ENCODE measurements around the gene CDC42BPB.

CDC42BPB gene

DNA sequence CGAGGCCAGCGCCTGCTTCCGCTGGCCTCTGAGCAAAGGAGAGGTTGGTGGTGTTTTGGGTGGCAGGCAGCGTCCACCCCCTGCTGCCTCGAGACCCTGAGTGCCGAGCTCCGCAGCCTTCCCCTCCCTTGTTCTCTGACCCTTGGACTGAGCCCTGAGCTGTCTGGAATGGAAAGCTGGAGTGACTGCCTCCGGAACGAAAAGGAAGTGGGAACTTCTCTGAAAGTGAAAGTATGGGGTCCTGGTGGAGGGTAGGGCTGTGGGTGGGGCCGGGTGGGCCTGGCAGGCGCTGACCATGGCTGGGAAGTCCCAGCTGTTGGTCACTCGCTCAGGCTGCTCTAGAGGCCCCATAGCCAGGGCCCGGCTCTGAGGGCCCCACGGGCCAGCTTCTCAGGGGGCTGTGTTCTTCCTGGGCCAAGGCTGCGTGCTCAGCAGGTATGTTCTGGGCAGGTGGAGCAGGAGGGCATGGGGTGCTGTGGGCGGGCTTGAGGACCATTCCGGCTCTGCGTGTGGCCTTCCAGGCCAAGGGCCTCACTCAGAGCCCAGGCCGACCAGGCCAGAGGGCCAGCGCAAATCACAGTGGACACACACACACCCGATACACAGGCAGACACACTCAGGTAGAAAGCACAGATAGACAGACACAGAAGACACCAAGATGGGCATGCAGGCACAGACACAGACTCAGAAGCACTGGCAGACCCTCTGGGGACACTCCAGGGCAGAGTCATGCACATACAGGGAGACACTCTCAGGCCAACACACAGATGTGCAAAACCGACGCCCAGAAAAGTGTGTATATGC is 37.3 kb upstream of the CDC42BPB start, which contains the start of gene EXOC3L4:
TSS of gene EXOC3L4 (plus strand) at position 320 of the 804 bp plus-strand sequence. CDS start 5,495 bp downstream, outside the sequence.
- H3K36me3 ChIP-seq, result no peaks in the 10 kb centered on the region
- H3K27me3 ChIP-seq, result no peaks in the 10 kb centered on the region
- TF ChIP-seq, protein P1, sequence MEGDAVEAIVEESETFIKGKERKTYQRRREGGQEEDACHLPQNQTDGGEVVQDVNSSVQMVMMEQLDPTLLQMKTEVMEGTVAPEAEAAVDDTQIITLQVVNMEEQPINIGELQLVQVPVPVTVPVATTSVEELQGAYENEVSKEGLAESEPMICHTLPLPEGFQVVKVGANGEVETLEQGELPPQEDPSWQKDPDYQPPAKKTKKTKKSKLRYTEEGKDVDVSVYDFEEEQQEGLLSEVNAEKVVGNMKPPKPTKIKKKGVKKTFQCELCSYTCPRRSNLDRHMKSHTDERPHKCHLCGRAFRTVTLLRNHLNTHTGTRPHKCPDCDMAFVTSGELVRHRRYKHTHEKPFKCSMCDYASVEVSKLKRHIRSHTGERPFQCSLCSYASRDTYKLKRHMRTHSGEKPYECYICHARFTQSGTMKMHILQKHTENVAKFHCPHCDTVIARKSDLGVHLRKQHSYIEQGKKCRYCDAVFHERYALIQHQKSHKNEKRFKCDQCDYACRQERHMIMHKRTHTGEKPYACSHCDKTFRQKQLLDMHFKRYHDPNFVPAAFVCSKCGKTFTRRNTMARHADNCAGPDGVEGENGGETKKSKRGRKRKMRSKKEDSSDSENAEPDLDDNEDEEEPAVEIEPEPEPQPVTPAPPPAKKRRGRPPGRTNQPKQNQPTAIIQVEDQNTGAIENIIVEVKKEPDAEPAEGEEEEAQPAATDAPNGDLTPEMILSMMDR (IDR thresholded peaks at IDR 0.05; ENCODE audit: low read depth, low read length), result no peak
- DNase-seq, result no peak
- H3K9me3 ChIP-seq, result no peaks in the 10 kb centered on the region
- H3K4me3 ChIP-seq (ENCODE audit: low read depth, low read length), result no peak within 1 kb of the TSS
- H3K4me1 ChIP-seq, result no peaks in the 10 kb centered on the region

DNA sequence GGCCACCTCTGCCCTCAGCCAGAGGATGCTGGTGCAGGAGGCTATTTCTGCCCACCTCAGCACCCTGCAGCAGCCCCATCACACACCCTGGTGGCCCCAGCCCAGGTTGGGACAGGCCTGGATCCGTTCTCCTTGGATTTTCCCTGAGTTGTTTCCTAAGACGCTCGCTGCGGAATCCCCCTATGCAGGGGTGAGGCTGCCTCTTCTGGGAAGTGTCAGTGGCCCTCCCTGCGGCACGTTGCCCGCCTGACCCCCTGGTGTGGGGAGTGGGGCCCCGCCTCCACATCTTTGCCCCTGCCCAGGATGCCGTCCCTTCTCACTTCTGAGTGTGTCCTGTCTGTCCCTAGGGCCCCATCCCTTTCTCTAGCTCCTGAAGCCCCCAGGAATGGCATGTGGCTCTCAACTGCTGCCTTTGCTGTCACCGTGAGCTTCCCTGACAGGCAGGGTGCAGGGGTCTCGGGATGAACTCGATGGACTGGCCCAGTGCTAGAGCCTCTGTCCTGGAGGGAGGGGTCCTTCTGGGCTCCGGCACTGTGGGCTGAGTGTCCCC is 36.6 kb upstream of the CDC42BPB start:
- H3K4me3 ChIP-seq (ENCODE audit: low read depth, low read length), result no peak overlapping the region
- TF ChIP-seq, protein P1 (IDR thresholded peaks at IDR 0.05; ENCODE audit: low read depth, low read length), result no peak
- H3K4me1 ChIP-seq, result no peaks in the 10 kb centered on the region
- no peak for DNase-seq
- H3K36me3 ChIP-seq, result no peaks in the 10 kb centered on the region
- no peaks in the 10 kb centered on the region for H3K27me3 ChIP-seq
- no peaks in the 10 kb centered on the region for H3K9me3 ChIP-seq

DNA sequence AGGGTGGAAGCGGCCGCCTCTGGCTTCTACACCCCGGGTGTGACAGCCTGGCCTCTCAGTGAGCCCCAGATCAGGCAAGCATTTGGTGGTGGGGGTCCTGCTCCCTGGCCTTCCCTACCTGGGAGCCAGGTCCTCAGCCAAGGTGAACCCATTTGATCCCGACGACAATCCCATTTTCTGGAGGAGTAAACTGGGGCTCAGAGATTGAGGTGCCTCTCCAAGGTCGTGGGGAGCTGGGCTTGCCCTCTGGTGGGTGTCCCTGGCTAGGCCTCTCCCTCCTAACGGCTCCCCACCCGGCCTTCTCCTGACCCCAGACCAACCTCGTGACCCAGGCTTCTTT is 34.5 kb upstream of the CDC42BPB start:
- Histone ChIP-seq H3K4me3 (ENCODE audit: low read depth, low read length) (peak overlapping the region; percentile 55), H3K36me3 (no peaks in the 10 kb centered on the region), H3K4me1 (no peaks in the 10 kb centered on the region), H3K9me3 (no peaks in the 10 kb centered on the region), H3K27me3 (no peaks in the 10 kb centered on the region)
- TF ChIP-seq, protein P1 (IDR thresholded peaks at IDR 0.05; ENCODE audit: low read depth, low read length), result no peak
- no peak for DNase-seq

DNA sequence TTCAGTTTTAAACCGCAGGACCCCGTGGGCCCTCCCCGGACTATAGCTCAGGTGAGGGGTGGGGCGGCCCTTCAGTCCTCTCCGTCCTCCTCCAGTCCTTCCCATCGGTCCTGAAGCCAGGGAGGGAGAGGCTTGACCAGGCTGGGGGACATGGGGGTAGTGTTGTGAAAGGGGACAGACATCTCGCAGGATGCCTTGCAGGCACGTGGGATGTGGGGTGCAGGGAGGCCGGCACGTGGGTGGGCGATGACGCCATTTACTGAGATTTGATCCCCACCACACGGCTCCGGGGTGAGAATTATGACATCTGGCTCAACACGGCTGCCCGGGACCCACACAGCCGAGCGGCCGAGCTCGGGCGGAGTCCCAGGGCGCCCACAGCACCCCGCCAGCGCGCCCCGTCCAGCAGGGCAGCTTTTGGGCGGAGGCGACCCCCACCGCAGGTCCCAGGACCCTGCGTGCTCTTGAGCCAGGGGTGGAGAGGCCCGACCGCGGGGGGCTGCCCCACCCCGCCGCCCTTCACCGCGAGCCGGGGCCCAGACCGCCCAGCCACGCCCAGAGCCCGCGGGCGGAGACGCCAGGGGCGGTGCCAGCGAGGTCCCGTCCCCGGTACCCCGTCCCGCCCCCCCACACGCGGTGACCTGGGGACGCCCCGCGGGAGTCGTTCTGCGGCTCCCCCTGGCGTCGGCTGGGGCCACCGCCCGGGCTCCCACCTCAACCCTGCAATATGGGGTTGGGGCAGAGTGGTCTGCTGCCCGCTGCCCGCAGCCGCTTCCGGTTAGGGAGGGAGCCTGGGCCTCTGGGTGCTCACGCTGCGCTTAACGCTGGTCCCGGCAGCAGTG is 33.9 kb upstream of the CDC42BPB start:
- Histone ChIP-seq H3K9me3 (no peaks in the 10 kb centered on the region), H3K4me1 (no peaks in the 10 kb centered on the region), H3K27me3 (no peaks in the 10 kb centered on the region), H3K36me3 (no peaks in the 10 kb centered on the region), H3K4me3 (ENCODE audit: low read depth, low read length) (peak overlapping the region; percentile 55)
- TF ChIP-seq, protein P1 (IDR thresholded peaks at IDR 0.05; ENCODE audit: low read depth, low read length), result peak; percentile 46
- DNase-seq, result peak; percentile 81

DNA sequence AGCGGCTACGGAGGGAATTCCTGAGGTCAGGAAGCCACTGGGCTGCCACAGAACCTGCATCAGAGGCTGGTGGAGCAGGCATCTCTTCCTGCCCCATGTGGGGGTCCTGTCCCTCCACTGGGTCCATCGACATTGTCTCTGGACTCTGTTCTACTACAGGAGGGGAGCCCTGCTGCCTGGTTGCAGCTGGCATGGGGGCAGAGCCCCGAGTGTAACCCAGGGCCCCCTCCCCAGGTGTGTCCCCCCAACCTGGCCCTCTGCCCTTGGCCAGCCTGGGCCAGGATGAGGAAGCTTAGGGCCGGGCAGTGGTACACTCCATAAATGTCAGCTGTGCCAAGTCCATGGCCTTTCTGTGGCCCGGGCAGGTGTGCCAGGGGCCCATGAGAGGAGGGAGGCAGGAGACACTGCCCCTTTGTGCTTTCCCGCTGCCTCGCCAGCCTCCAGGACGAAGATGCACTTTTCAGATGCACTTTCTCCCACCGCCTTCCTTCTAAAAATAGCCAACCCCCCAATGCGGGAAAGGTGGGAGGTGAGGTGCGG is 33.2 kb upstream of the CDC42BPB start:
- no peaks in the 10 kb centered on the region for H3K4me1 ChIP-seq
- TF ChIP-seq, protein P1 (IDR thresholded peaks at IDR 0.05; ENCODE audit: low read depth, low read length), result no peak
- no peak for DNase-seq
- H3K27me3 ChIP-seq, result no peaks in the 10 kb centered on the region; the same call in 1 of the 2 replicates
- H3K36me3 ChIP-seq, result no peaks in the 10 kb centered on the region
- no peaks in the 10 kb centered on the region for H3K9me3 ChIP-seq
- H3K4me3 ChIP-seq (ENCODE audit: low read depth, low read length), result no peak overlapping the region
